ENCODE data around the gene CFLAR. TPM values are rescaled to one million over a fixed set of nuclear protein-coding genes. Genes with fewer than 3 reads are reported as not detected.
A peak's percentile ranks its signal among the peaks of the same experiment; 100 is the strongest.
"Not testable (repeated sequence)": the region's sequence is repeated elsewhere in the genome, so short reads cannot be mapped to it uniquely, and the experiment has no call there.

The CFLAR gene
- total RNA-seq, 1 donor from 2014 or later: 241 TPM

DNA sequence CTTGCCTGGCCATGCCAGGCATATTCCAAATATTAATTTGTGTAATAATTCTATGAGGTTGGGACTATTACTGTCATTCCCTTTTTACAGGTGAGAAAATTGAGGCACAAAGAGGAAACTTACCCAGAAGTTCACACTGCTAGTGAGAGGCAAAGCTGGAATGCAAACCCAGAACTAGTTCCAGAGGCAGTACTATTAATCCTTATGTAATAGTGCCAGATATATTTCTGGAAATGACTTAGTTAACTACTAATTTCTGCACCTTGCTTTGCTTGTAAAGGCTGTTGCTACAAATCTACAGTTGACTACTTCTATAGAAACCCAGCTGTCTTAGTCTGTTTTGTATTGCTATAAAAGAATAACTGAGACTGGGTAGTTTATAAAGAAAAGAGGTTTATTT, 5.3 kb upstream of the CFLAR start:
- Mint-ChIP-seq H3K27ac (ENCODE audit: unreplicated experiment) (no peak overlapping the region), H3K27me3 (ENCODE audit: unreplicated experiment) (no peaks in the 10 kb centered on the region), H3K4me3 (ENCODE audit: unreplicated experiment) (no peak overlapping the region), H3K4me1 (ENCODE audit: unreplicated experiment) (peaks cover 17% of the 10 kb centered on the region), H3K36me3 (ENCODE audit: low read depth, unreplicated experiment) (peaks cover 9% of the 10 kb centered on the region), H3K9me3 (ENCODE audit: unreplicated experiment) (no peaks in the 10 kb centered on the region)
- TF ChIP-seq, protein P1, sequence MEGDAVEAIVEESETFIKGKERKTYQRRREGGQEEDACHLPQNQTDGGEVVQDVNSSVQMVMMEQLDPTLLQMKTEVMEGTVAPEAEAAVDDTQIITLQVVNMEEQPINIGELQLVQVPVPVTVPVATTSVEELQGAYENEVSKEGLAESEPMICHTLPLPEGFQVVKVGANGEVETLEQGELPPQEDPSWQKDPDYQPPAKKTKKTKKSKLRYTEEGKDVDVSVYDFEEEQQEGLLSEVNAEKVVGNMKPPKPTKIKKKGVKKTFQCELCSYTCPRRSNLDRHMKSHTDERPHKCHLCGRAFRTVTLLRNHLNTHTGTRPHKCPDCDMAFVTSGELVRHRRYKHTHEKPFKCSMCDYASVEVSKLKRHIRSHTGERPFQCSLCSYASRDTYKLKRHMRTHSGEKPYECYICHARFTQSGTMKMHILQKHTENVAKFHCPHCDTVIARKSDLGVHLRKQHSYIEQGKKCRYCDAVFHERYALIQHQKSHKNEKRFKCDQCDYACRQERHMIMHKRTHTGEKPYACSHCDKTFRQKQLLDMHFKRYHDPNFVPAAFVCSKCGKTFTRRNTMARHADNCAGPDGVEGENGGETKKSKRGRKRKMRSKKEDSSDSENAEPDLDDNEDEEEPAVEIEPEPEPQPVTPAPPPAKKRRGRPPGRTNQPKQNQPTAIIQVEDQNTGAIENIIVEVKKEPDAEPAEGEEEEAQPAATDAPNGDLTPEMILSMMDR (IDR thresholded peaks at IDR 0.05; ENCODE audit: unreplicated experiment): no peak
- DNase-seq (ENCODE audit: low spot score): no peak

DNA sequence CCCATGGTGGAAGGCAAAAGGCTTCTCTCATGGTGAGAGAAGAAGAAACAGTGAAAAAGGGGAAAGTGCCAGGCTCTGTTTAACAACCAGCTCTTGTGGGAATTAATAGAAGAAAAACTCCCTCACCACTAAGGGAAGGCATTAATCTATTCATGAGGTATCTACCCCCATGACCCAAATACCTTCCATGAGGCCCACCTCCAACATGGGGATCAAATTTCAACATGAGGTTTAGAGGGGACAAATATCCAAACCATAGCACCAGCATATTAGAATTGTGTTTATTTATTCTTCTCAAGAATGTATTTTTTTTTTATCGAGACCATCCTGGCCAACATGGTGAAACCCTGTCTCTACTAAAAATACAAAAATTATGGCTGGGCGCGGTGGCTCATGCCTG, 4.9 kb upstream of the CFLAR start:
- Mint-ChIP-seq H3K4me1 (ENCODE audit: unreplicated experiment) (peaks cover 19% of the 10 kb centered on the region), H3K27ac (ENCODE audit: unreplicated experiment) (no peak overlapping the region), H3K36me3 (ENCODE audit: low read depth, unreplicated experiment) (peaks cover 9% of the 10 kb centered on the region), H3K4me3 (ENCODE audit: unreplicated experiment) (no peak overlapping the region), H3K27me3 (ENCODE audit: unreplicated experiment) (no peaks in the 10 kb centered on the region), H3K9me3 (ENCODE audit: unreplicated experiment) (no peaks in the 10 kb centered on the region)
- TF ChIP-seq, protein P1 (IDR thresholded peaks at IDR 0.05; ENCODE audit: unreplicated experiment): no peak
- DNase-seq (ENCODE audit: low spot score): no peak

DNA sequence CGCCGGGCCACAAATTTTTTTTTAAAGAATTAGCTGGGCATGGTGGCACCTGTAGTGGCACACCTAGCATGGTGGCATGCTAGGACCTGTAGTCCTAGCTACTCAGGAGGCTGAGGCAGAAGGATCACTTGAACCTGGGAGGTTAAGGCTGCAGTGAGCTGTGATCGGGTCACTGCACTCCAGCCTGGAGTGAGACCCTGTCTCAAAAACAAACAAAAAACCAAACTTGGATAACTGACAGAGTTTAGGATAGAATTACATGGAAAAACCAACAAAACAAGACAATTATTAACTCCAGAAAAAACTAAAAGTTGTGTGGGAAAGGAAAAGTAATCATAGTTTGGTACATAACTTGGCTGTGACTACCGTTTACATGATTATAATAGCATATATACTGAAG, 1.6 kb upstream of the CFLAR start:
- Mint-ChIP-seq H3K27ac (ENCODE audit: unreplicated experiment) (peak overlapping the region; percentile 89), H3K9me3 (ENCODE audit: unreplicated experiment) (no peaks in the 10 kb centered on the region), H3K4me3 (ENCODE audit: unreplicated experiment) (peak overlapping the region; percentile 85), H3K27me3 (ENCODE audit: unreplicated experiment) (no peaks in the 10 kb centered on the region), H3K4me1 (ENCODE audit: unreplicated experiment) (peaks cover 25% of the 10 kb centered on the region), H3K36me3 (ENCODE audit: low read depth, unreplicated experiment) (peaks cover 13% of the 10 kb centered on the region)
- DNase-seq (ENCODE audit: low spot score): no peak
- TF ChIP-seq, protein P1 (IDR thresholded peaks at IDR 0.05; ENCODE audit: unreplicated experiment): no peak

DNA sequence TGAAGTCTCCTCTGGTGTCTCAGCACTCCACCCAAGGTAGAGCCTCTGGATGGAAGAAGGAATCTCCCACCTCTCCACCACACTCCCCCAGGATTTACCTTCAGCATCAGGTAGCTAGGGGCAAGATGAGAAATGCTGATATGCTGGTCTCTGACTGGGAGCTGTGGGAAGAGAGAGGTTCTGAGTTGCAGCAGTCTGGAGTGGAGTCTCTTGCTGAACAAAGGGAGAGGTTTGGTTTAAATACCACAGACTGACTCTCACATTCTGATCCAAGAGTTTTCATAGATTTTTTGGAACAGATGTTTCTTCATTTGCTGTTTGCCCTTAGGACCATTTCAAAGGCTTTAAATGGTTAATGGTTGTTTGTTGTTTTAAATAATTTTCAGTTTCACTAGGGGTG, 1.1 kb upstream of the CFLAR start:
- H3K4me3 Mint-ChIP-seq (ENCODE audit: unreplicated experiment): peak overlapping the region; percentile 85
- DNase-seq (ENCODE audit: low spot score): no peak
- H3K27ac Mint-ChIP-seq (ENCODE audit: unreplicated experiment): peak overlapping the region; percentile 96

DNA sequence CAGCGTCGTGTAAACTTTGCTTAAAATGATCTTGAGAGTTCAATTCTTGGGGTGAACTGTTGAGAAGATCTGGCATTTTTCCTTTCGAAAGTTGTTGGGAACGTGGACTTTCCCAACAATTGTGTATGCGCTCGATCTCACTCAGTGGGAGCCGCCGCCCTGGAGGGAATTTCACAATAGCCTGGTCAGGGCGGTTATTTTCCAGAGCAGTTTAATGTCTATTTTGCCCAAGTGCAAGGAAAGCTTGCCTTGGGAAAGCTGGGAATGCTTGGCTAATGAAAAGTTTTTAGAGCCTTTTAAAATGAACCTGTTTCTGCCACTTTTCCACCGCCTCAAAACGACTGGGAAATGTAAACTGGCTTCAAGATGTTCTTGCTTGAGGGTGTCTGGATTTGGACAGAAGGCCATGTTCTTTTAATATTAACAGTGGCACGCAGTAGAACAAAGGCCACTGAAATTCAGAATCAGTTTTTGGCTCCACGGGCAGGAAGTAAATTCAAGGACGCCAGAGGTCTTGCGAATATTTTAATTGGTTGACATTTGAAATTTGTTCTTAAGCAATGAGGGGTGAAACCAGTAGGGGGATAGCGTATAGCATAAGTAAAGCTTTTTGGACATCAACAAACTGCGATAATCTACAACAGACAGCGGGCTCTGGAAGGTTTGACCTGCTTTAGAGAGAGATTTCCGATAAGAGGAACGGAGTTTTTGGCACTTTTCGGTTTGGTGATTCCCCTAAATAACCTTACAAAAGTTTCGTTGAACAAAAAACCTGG, 1.2 kb downstream of the CFLAR start:
- DNase-seq (ENCODE audit: low spot score): peak; percentile 26
- H3K27ac Mint-ChIP-seq (ENCODE audit: unreplicated experiment): peak overlapping the region; percentile 93
- no peaks in the 10 kb centered on the region for H3K27me3 Mint-ChIP-seq (ENCODE audit: unreplicated experiment)
- H3K9me3 Mint-ChIP-seq (ENCODE audit: unreplicated experiment): no peaks in the 10 kb centered on the region
- peaks cover 45% of the 10 kb centered on the region for H3K4me1 Mint-ChIP-seq (ENCODE audit: unreplicated experiment)
- peak overlapping the region; percentile 93 for H3K4me3 Mint-ChIP-seq (ENCODE audit: unreplicated experiment)
- TF ChIP-seq, protein P1 (IDR thresholded peaks at IDR 0.05; ENCODE audit: unreplicated experiment): no peak
- peaks cover 26% of the 10 kb centered on the region for H3K36me3 Mint-ChIP-seq (ENCODE audit: low read depth, unreplicated experiment)

More for the DNA sequence above, 1.1 kb upstream of the CFLAR start:
- no peaks in the 10 kb centered on the region for H3K27me3 Mint-ChIP-seq (ENCODE audit: unreplicated experiment)
- TF ChIP-seq, protein P1 (IDR thresholded peaks at IDR 0.05; ENCODE audit: unreplicated experiment): no peak
- H3K36me3 Mint-ChIP-seq (ENCODE audit: low read depth, unreplicated experiment): peaks cover 16% of the 10 kb centered on the region
- H3K4me1 Mint-ChIP-seq (ENCODE audit: unreplicated experiment): peaks cover 28% of the 10 kb centered on the region
- H3K9me3 Mint-ChIP-seq (ENCODE audit: unreplicated experiment): no peaks in the 10 kb centered on the region

DNA sequence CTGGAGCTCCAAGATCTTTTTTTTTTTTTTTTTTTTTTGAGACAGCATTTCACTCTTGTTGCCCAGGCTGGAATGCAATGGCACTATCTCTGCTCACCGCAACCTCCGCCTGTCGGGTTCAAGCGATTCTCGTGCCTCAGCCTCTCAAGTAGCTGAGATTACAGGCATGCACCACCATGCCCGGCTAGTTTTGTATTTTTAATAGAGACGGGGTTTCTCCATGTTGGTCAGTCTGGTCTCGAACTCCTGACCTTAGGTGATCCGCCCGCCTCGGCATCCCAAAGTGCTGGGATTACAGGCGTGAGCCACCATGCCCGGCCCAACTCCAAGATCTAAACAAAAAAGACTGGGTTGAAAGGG, 1.8 kb downstream of the CFLAR start:
- Mint-ChIP-seq H3K36me3 (ENCODE audit: low read depth, unreplicated experiment) (peaks cover 32% of the 10 kb centered on the region), H3K27ac (ENCODE audit: unreplicated experiment) (peak overlapping the region; percentile 93)

More for the DNA sequence above, 1.8 kb downstream of the CFLAR start:
- H3K27me3 Mint-ChIP-seq (ENCODE audit: unreplicated experiment); H3K9me3 Mint-ChIP-seq (ENCODE audit: unreplicated experiment); DNase-seq (ENCODE audit: low spot score): not testable (repeated sequence)
- peaks cover 51% of the 10 kb centered on the region for H3K4me1 Mint-ChIP-seq (ENCODE audit: unreplicated experiment)
- H3K4me3 Mint-ChIP-seq (ENCODE audit: unreplicated experiment): peak overlapping the region; percentile 93
